Endothelial cell (in vitro differentiated cells): ENCODE measurements around the gene LRP5. TPM values are rescaled to one million over a fixed set of nuclear protein-coding genes. Genes with fewer than 3 reads are reported as not detected.
A peak's percentile ranks its signal among the peaks of the same experiment; 100 is the strongest.
"Not testable (repeated sequence)": the region's sequence is repeated elsewhere in the genome, so short reads cannot be mapped to it uniquely, and the experiment has no call there.

ENCODE experiments used
- DNase-seq: peaks from one replicate; pipeline ENCODE4 v3.0.0; 2021; ENCODE audit warnings: low spot score
- H3K27ac Mint-ChIP-seq: one replicate; pipeline ENCODE4 v1.8.0; 2021; ENCODE audit warnings: mixed read lengths, inconsistent platforms; ENCODE audit not compliant: unreplicated experiment
- H3K27me3 Mint-ChIP-seq: one replicate; pipeline ENCODE4 v1.8.0; 2021; ENCODE audit warnings: mild to moderate bottlenecking, moderate library complexity, mixed read lengths, inconsistent platforms; ENCODE audit not compliant: unreplicated experiment
- H3K36me3 Mint-ChIP-seq: one replicate; pipeline ENCODE4 v1.8.0; 2021; ENCODE audit warnings: mild to moderate bottlenecking, low read depth, mixed read lengths, inconsistent platforms; ENCODE audit not compliant: unreplicated experiment
- H3K4me1 Mint-ChIP-seq: one replicate; pipeline ENCODE4 v1.8.0; 2021; ENCODE audit warnings: mild to moderate bottlenecking, mixed read lengths, inconsistent platforms; ENCODE audit not compliant: unreplicated experiment
- H3K4me3 Mint-ChIP-seq: one replicate; pipeline ENCODE4 v1.8.0; 2021; ENCODE audit warnings: mild to moderate bottlenecking, mixed read lengths, inconsistent platforms; ENCODE audit not compliant: unreplicated experiment
- H3K9me3 Mint-ChIP-seq: one replicate; pipeline ENCODE4 v1.8.0; 2021; ENCODE audit warnings: mixed read lengths, inconsistent platforms; ENCODE audit not compliant: unreplicated experiment
- CTCF ChIP-seq: fragments of 200-600 bp; sonication (generic); IDR thresholded peaks from one replicate; pipeline ENCODE4 v1.5.0; 2021; ENCODE audit warnings: antibody characterized with exemption; ENCODE audit not compliant: unreplicated experiment
- total RNA-seq: library from RNA; stranded (reverse); fragmentation: NEBNext Ultra II Directional; extraction: Animal tissue kit (Norgen Biotek cat#: 25700); gene quantifications from one replicate; pipeline ENCODE4 v1.2.1, GENCODE V29; 2021; ENCODE audit not compliant: unreplicated experiment

LRP5 gene
- total RNA-seq, 1 donor from 2014 or later = 72.3 TPM

DNA sequence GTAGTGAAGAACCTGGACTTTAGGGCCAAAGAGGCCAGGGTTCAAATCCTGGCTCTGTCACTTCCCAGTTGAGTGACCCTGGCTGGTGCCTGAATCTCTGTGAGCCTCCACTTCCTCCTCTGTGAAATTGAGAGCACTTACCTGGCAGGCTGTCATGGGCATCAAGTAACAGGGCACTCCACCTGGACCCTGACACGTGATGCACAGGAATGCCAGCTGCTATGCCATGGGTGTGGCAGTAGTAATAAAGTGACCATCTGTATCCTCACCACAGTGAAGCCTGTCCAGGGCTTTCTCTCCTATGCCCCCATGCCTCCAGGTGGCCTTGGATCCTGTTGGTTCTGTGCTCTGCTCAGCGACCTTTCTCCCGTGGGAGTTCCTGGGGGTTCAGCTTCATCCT, 118.4 kb downstream of the LRP5 start:
- H3K4me1 Mint-ChIP-seq = no peaks in the 10 kb centered on the region
- peak overlapping the region; percentile 62 for H3K4me3 Mint-ChIP-seq
- TF ChIP-seq CTCF = no peak
- DNase-seq = no peak
- H3K36me3 Mint-ChIP-seq = peaks cover 40% of the 10 kb centered on the region
- no peak overlapping the region for H3K27ac Mint-ChIP-seq
- H3K27me3 Mint-ChIP-seq = peaks cover 11% of the 10 kb centered on the region
- H3K9me3 Mint-ChIP-seq = peaks cover 6% of the 10 kb centered on the region

DNA sequence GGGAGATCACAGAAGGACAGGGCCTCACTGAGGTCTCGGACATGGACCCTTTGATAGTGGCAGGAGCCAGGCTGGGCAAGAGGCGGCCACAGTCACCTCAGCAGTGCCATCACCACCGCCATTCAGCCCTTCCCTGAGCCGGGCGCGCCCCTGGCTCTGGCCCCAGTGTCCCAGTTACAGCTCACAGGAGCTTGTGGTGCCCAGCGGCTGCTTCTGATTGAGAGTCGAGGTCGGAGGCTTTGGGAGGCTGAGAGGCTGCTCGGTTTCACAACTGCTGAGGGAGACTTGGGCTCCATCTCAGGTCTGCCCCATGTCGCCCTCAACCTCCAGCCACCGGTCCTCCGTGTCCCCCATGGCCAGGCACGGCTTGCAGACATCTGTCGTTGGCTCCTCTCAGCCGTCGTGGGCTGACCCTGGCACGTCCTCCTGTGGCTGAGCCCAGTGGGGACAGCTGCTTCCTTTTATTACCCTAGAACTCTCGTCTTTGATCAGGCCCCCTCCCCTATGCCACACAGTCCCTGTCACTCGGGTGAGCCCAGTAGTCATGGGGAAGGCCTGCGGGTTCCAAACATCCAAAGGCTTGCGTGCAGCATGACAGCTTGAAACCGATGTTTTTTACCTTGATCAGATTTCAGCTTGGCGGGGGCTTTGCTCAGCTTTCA, 119.7 kb downstream of the LRP5 start:
- Mint-ChIP-seq H3K4me3 (no peak overlapping the region), H3K27me3 (peaks cover 11% of the 10 kb centered on the region), H3K4me1 (peaks cover 4% of the 10 kb centered on the region), H3K36me3 (peaks cover 31% of the 10 kb centered on the region), H3K27ac (no peak overlapping the region), H3K9me3 (peaks cover 6% of the 10 kb centered on the region)
- DNase-seq = no peak
- TF ChIP-seq CTCF = no peak

GRCh38 chr11:68432874-68433273, 120.5 kb downstream of the LRP5 start:
- TF ChIP-seq CTCF = no peak
- Mint-ChIP-seq H3K36me3 (peaks cover 27% of the 10 kb centered on the region), H3K4me1 (peaks cover 9% of the 10 kb centered on the region), H3K27me3 (peaks cover 10% of the 10 kb centered on the region), H3K27ac (no peak overlapping the region), H3K4me3 (no peak overlapping the region), H3K9me3 (peaks cover 6% of the 10 kb centered on the region)
- no peak for DNase-seq

DNA sequence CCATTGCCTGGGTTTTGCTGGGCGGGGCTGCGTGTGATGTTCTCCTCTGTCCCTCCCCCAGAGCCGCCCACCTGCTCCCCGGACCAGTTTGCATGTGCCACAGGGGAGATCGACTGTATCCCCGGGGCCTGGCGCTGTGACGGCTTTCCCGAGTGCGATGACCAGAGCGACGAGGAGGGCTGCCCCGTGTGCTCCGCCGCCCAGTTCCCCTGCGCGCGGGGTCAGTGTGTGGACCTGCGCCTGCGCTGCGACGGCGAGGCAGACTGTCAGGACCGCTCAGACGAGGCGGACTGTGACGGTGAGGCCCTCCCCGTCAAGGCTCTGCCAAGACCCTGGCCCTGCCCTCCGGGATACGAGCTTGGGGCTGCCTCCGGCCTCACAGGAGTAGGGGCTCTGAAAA, 121.2 kb downstream of the LRP5 start:
- peaks cover 21% of the 10 kb centered on the region for H3K36me3 Mint-ChIP-seq
- TF ChIP-seq CTCF = no peak
- no peak overlapping the region for H3K27ac Mint-ChIP-seq
- peaks cover 10% of the 10 kb centered on the region for H3K27me3 Mint-ChIP-seq
- no peak for DNase-seq
- H3K4me1 Mint-ChIP-seq = peaks cover 11% of the 10 kb centered on the region
- H3K9me3 Mint-ChIP-seq = peaks cover 6% of the 10 kb centered on the region
- no peak overlapping the region for H3K4me3 Mint-ChIP-seq

DNA sequence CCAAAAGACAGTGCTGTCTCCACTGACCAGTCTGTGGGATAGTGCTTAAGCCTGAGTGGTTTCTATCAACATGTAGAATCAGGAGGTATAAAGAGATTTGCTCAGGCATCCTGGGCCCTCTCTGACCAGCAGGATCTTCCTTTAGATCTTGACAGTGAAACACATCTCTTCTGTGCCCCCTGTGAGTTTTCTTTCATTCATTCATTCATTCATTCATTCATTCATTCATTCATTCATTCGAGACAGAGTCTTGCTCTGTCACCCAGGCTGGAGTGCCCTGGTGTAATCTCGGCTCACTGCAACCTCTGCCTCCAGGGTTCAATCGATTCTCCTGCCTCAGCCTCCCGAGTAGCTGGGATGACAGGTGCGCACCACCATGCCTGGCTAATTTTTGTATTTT, 121.8 kb downstream of the LRP5 start:
- Mint-ChIP-seq H3K4me1 (peaks cover 12% of the 10 kb centered on the region), H3K36me3 (peaks cover 16% of the 10 kb centered on the region)
- not testable (repeated sequence) for H3K27me3 Mint-ChIP-seq, DNase-seq, H3K9me3 Mint-ChIP-seq, H3K27ac Mint-ChIP-seq, H3K4me3 Mint-ChIP-seq
